Pancreas (tissue), 10 donors: ENCODE data around the gene MYORG. TPM values are rescaled to one million over a fixed set of nuclear protein-coding genes. Genes with fewer than 3 reads are reported as not detected.

Experiments
- ATAC-seq, 4 donors: fragments of 200-7000 bp; cut with Tn5 transposase; one replicate each; pipeline versions ENCODE4 v1.8.0 to v1.9.1; 2020; ENCODE audit warnings: mild to moderate bottlenecking in 4 of 4, moderate library complexity in 4 of 4
- DNase-seq, 6 donors: peaks; one replicate each; pipeline ENCODE4 v3.0.0-alpha.2; 2020
- FAIRE-seq: peaks from 2 replicates; lab custom pipeline; 2012; peaks lifted over from hg19 to GRCh38; lab: Jason Lieb, UNC
- H3K27ac ChIP-seq, 4 donors: fragments of 200-600 bp; sonication (generic); 1 replicate in 3 of 4; 2 replicates in 1 of 4; pipeline versions ENCODE4 v1.5.0 to v1.8.0; 2020
- H3K27me3 ChIP-seq, 4 donors: fragments of 200-600 bp; one replicate each; pipeline ENCODE4 v1.8.0; 2021
- H3K36me3 ChIP-seq, 3 donors: fragments of 200-600 bp; sonication (generic) in 1 of 3; one replicate each; pipeline versions ENCODE4 v1.5.0 to v1.8.0; 2020 to 2021
- H3K4me1 ChIP-seq, 3 donors: fragments of 200-600 bp; one replicate each; pipeline ENCODE4 v1.8.0; 2021
- H3K4me3 ChIP-seq, 4 donors: fragments of 200-600 bp; sonication (generic) in 2 of 4; one replicate each; pipeline versions ENCODE4 v1.5.0 to v1.8.0; 2020 to 2021
- H3K9me3 ChIP-seq, 4 donors: fragments of 200-600 bp; one replicate each; pipeline ENCODE4 v1.8.0; 2021
- WGBS, 2 donors: extraction: QIAGEN DNeasy Blood & Tissue Kit; methylation state at CpG; one replicate each; pipeline ENCODE4 v1.1.7; 2013; 5-methylcytosine and 5-hydroxymethylcytosine counted together
- intact Hi-C, 3 donors: fragments of 100-400 bp; cut with DNase I; formaldehyde crosslinking; loops; one replicate each; pipeline versions ENCODE4 v1.11.1 to v1.14.2; 2022
- polyA plus RNA-seq, 2 donors: library from polyadenylated mRNA; stranded (reverse); fragments of 200-250 nt; gene quantifications; one replicate each; pipeline ENCODE4 v1.2.3, GENCODE V29; 2013
- total RNA-seq, 6 donors: library from RNA; stranded (reverse); fragmentation: NEBNext Ultra II Directional in 4 of 6; extraction: Animal tissue kit (Norgen Biotek cat#: 25700) in 4 of 6; gene quantifications; one replicate each; pipeline versions ENCODE4 v1.2.1 to v1.2.4, GENCODE V29; 2021 to 2023
- TF ChIP-seq, protein P1 (sequence below), 4 donors: fragments of 200-600 bp; sonication (generic) in 3 of 4; IDR thresholded peaks; one replicate each; pipeline versions ENCODE4 v1.5.0 to v1.8.0; 2021; ENCODE audit warnings: antibody characterized with exemption in 4 of 4
- donor health status: healthy with polysubstance abuse.
- donor health status: DM: no; HTN: no; CAD: no; lungs with moderate emphysema.
- donor health status: DM: no; HTN: no; CAD: no.
- donor health status: control.
- donor health status: control.
- donor health status: Bipolar disorder and iron deficiency.
- donor health status: DM: yes; HTN: yes; CAD: no.
- donor health status: DM: no; HTN: no; CAD: no.
- donor health status: DM: no; HTN: no; CAD: no.
- donor health status: DM: yes; HTN: yes; CAD: no.

Gene MYORG
- total and polyA plus RNA-seq, 8 donors: 1.8 to 17.5 (median 9.6) TPM

DNA sequence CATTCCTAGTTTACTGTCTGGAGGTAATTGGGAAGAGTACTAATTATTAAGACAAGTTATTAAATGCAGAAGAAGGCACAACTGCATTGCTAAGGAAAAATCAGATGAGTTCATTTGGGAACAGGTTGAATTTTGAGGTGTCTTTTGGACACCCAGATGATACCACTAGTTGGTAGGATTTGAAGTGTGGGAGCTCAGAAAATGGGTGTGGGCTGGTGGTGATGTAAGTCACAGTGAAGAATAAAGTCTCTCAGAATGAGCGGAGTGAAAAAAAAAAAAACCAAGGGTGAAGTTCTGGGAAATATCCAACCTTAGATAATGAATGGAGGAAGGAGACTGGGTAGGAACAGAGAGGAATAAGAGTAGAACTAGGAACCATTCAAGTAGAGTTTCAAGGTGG is 35.6 kb upstream of the MYORG start:
- no peak overlapping the region for H3K4me3 ChIP-seq
- intact Hi-C loops: no loop called here
- H3K9me3 ChIP-seq: no peaks in the 10 kb centered on the region
- no peaks in the 10 kb centered on the region for H3K27me3 ChIP-seq
- FAIRE-seq (no peak), DNase-seq (no peak), ATAC-seq (no peak)
- WGBS, 2 donors: 41 to 65% methylated on average over 1 of the region's 1 CpG
- H3K36me3 ChIP-seq: no peaks in the 10 kb centered on the region
- no peak overlapping the region for H3K27ac ChIP-seq
- TF ChIP-seq, protein P1, sequence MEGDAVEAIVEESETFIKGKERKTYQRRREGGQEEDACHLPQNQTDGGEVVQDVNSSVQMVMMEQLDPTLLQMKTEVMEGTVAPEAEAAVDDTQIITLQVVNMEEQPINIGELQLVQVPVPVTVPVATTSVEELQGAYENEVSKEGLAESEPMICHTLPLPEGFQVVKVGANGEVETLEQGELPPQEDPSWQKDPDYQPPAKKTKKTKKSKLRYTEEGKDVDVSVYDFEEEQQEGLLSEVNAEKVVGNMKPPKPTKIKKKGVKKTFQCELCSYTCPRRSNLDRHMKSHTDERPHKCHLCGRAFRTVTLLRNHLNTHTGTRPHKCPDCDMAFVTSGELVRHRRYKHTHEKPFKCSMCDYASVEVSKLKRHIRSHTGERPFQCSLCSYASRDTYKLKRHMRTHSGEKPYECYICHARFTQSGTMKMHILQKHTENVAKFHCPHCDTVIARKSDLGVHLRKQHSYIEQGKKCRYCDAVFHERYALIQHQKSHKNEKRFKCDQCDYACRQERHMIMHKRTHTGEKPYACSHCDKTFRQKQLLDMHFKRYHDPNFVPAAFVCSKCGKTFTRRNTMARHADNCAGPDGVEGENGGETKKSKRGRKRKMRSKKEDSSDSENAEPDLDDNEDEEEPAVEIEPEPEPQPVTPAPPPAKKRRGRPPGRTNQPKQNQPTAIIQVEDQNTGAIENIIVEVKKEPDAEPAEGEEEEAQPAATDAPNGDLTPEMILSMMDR (IDR thresholded peaks at IDR 0.05): no peak
- H3K4me1 ChIP-seq: no peaks in the 10 kb centered on the region

DNA sequence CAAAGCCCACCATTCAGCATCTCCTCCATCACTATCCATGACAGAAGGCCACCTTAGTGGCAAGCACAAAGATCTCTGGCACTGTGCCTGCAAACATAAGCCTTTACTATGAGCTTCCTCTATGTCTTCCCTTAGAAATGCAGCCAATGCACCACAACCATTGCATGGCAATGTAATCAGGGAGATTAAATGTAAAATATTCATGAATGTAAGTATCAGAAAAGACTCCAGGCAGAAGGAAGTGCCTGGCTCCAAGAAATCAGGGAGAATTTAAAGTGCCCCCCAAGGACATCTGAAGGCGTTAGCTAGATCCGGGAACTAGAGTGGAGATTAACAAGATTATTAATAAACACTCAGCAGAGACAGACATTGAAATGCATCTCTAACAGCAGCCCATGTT is 32.5 kb upstream of the MYORG start:
- DNase-seq (no peak), ATAC-seq (no peak), FAIRE-seq (no peak)
- Histone ChIP-seq H3K9me3 (no peaks in the 10 kb centered on the region), H3K4me3 (no peak overlapping the region), H3K27ac (no peak overlapping the region), H3K36me3 (no peaks in the 10 kb centered on the region), H3K27me3 (no peaks in the 10 kb centered on the region), H3K4me1 (no peaks in the 10 kb centered on the region)
- intact Hi-C loops: loop anchor here in 1 of 3 donors (10.0 kb wide), 2 partner anchors 86 to 186 kb away; no protein-coding TSS in a partner anchor
- 72 to 78% methylated on average over 2 of the region's 2 CpGs for WGBS, 2 donors
- TF ChIP-seq, protein P1 (IDR thresholded peaks at IDR 0.05): no peak

DNA sequence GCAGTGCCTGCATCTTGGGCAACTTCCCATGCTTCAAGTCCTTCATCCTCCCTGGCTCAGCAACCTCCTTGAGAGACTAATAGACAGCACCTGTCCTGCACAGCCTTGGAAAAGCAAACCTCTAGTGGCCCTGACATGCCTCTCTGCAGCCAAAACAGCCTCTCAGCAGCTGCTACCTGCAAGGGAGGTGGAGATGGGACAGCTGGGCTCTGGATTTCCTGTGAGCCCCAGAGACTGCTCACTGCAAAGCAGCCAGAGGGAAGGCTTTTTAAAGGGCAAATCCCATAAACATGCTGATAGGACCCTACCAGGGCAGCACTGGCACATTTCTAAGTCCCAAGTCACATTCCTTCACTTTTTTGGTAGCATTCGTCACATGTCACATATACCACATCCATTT is 31.5 kb upstream of the MYORG start:
- H3K4me3 ChIP-seq: no peak overlapping the region
- H3K9me3 ChIP-seq: no peaks in the 10 kb centered on the region
- DNase-seq (no peak), FAIRE-seq (no peak), ATAC-seq (no peak)
- no peaks in the 10 kb centered on the region for H3K4me1 ChIP-seq
- intact Hi-C loops: loop anchor here in 1 of 3 donors (10.0 kb wide), 2 partner anchors 87 to 187 kb away; no protein-coding TSS in a partner anchor
- H3K36me3 ChIP-seq: no peaks in the 10 kb centered on the region
- H3K27ac ChIP-seq: no peak overlapping the region
- TF ChIP-seq, protein P1 (IDR thresholded peaks at IDR 0.05): no peak
- H3K27me3 ChIP-seq: no peaks in the 10 kb centered on the region
- WGBS, 2 donors: 98 to 100% methylated on average over 1 of the region's 1 CpG

DNA sequence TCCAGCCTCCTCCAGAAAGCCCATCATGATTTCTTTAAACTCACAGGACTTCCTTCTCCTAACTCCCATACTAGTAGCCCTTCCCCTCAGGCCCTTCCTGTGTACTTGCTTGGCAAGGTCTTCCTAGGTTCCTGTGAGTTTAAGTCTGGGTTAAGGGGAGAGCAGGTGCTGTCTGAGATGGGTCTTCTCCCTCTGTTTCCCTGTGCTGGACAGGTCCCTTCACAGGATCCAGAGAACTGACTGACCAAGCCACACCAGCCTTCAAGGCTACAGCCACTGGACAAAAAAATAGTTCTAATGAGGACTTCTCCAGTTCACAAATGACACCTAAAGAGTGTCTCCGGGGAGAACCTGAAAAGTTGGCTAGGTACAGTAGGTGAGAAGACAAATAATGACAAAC is 29.5 kb upstream of the MYORG start:
- FAIRE-seq (no peak), DNase-seq (no peak), ATAC-seq (no peak)
- peaks cover 0 to 9% (median 0%) of the 10 kb centered on the region in 3 donors for H3K36me3 ChIP-seq
- H3K4me1 ChIP-seq: no peaks in the 10 kb centered on the region
- no peaks in the 10 kb centered on the region for H3K9me3 ChIP-seq
- TF ChIP-seq, protein P1 (IDR thresholded peaks at IDR 0.05): no peak
- WGBS, 2 donors: 32 to 56% methylated on average over 1 of the region's 1 CpG
- no peak overlapping the region for H3K27ac ChIP-seq
- intact Hi-C loops: loop anchor here in 1 of 3 donors (10.0 kb wide), 2 partner anchors 89 to 189 kb away; no protein-coding TSS in a partner anchor
- H3K4me3 ChIP-seq: no peak overlapping the region
- H3K27me3 ChIP-seq: no peaks in the 10 kb centered on the region

DNA sequence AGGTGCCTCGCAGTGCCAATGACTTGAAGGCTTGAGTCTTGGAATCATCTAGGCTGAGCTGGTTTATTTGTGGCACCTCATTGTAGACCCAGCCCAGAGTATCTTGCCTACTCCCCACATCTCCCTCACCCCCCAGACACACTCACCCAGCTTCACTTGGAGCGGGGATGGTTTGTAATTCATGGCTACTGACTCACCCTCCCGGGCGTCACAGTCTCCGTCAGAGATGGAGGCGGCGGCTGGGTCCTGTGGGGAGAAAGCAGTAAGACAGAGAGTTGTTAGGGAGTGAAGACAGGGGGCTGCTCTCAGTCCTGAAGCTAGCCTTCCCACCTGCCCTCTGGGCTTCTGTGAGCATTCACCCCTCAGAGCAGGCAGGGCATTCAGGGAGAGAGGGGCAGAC is 29.0 kb upstream of the MYORG start:
- no peaks in the 10 kb centered on the region for H3K9me3 ChIP-seq
- H3K27me3 ChIP-seq: no peaks in the 10 kb centered on the region
- DNase-seq (no peak), FAIRE-seq (no peak), ATAC-seq (no peak)
- no peak overlapping the region for H3K4me3 ChIP-seq
- TF ChIP-seq, protein P1 (IDR thresholded peaks at IDR 0.05): no peak
- 89 to 96% methylated on average over 7 of the region's 7 CpGs for WGBS, 2 donors
- H3K36me3 ChIP-seq: peaks cover 0 to 11% (median 0%) of the 10 kb centered on the region in 3 donors
- no peak overlapping the region for H3K27ac ChIP-seq
- intact Hi-C loops: loop anchor here in 1 of 3 donors (10.0 kb wide), 2 partner anchors 89 to 189 kb away; no protein-coding TSS in a partner anchor
- H3K4me1 ChIP-seq: no peaks in the 10 kb centered on the region
